Purkinje cell (primary cell): ENCODE results near the gene ATPAF1. TPM values are rescaled to one million over a fixed set of nuclear protein-coding genes. Genes with fewer than 3 reads are reported as not detected.

Experiments used
- polyA plus RNA-seq: library from polyadenylated mRNA; unstranded; fragments of >200 nt; fragmentation: Nextera tagmentation; gene quantifications from 2 replicates; pipeline ENCODE4 v1.2.1, GENCODE V29; 2014

The ATPAF1 gene
- polyA plus RNA-seq: 71.3 and 93.1 TPM in 2 replicates

GRCh38 chr1:46667782-46668760 lies at the start of gene ATPAF1:
Gene ATPAF1 (minus strand): TSS chr1:46668364. CDS start chr1:46668322, 42 bp downstream.

GRCh38 chr1:46671554-46671953 lies 3.4 kb upstream of the ATPAF1 start, which contains the start of gene TEX38:
Gene TEX38 (plus strand): TSS chr1:46671854. CDS start chr1:46671935, 81 bp downstream.

GRCh38 chr1:46616277-46617107 lies 51.7 kb downstream of the ATPAF1 start, which contains the start of gene MOB3C:
Gene MOB3C (minus strand): TSS chr1:46616811. CDS start chr1:46613321, 3,490 bp downstream.

GRCh38 chr1:46603858-46604549 lies 64.2 kb downstream of the ATPAF1 start, which contains the start of gene MKNK1:
Gene MKNK1 (minus strand): TSS chr1:46604268. CDS start chr1:46583327, 20,941 bp downstream.

Other genes starting within 250 kb of the ATPAF1 start
- not detected in 2 replicates for gene DMBX1, start 178.5 kb downstream of the ATPAF1 start, polyA plus RNA-seq
- not detected in 2 replicates for gene KNCN, start 116.7 kb downstream of the ATPAF1 start, polyA plus RNA-seq
- 18.3 and 24.4 TPM in 2 replicates for gene MKNK1, start 64.1 kb downstream of the ATPAF1 start, polyA plus RNA-seq
- 0.84 TPM in 1 of 2 replicates, not detected in the other for gene MOB3C, start 51.6 kb downstream of the ATPAF1 start, polyA plus RNA-seq
- not detected in 2 replicates for gene TEX38, start 3.5 kb upstream of the ATPAF1 start, polyA plus RNA-seq
- 17.9 and 19.4 TPM in 2 replicates for gene EFCAB14, start 50.8 kb upstream of the ATPAF1 start, polyA plus RNA-seq
- gene CYP4B1, start 130.7 kb upstream of the ATPAF1 start, polyA plus RNA-seq: not detected in 2 replicates